ENCODE results near the gene CRYBG3.

Gene CRYBG3

DNA sequence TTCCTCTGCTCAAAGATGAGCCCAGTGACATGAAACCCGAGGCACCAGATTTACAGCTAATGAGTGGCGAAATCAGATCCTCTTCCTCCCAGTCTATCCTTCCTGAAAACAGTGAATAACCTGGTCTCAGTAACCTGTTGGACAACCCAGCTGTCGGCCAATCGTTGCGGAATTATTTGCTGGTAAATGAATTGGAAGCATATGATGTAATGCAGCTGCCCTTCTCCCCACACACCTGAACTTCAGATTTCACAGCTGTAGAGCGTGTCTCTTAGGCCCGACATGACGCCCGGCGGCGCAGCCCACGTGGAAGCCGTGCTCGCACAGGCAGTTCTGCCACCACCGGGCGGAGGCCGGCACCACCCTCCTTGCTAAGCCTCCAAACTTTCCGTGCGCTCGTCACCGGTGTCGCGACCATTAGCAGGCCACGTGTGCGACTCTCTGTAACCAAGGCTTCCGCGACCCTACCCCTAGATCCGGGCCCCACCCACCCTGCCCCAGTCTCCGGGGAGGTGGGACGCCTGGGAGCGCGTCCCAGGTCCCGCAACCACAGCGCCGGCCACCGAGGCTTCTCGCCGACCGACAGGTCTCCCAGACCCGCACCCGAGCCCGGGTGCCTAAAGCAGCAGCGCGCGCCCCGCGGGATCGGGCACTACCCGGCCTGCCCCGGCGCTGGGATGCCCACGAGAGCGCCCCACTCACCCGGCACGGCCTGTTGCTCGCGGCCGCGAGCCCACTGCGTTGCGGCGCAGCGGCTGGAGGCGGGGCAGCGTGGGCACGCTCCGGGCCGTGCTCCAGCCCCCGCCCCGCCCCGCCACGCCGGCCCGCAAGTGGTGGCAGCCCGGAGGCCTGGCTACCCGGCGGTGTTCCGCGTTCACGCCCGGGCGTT is 150.1 kb downstream of the CRYBG3 start, which contains the start of gene RIOX2:
TSS of gene RIOX2 (minus strand) at position 753 of the 889 bp plus-strand sequence. CDS start 4,838 bp downstream, outside the sequence.
- peak; percentile 70 for DNase-seq (ENCODE audit: low read depth, low spot score)

DNA sequence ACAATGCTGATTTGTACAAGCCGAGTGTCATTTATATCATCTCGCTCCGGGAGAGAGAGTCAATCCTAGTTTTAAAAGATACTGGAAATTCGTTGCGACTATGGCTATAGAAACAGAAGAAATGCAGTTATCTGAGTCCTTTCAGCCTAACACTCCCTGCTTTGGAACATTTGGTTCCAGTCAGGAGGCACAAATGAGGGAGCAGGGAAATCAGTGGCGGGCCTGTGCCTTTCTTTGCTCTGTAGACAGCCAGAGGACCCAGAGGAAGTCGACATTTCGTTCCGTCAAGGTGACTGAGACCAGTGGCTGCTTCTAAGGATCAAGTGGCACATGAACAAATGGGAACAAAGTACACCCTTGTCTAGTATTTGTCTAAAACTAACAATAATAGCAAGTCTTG is 151.2 kb downstream of the CRYBG3 start:
- no peak for DNase-seq (ENCODE audit: low read depth, low spot score)

DNA sequence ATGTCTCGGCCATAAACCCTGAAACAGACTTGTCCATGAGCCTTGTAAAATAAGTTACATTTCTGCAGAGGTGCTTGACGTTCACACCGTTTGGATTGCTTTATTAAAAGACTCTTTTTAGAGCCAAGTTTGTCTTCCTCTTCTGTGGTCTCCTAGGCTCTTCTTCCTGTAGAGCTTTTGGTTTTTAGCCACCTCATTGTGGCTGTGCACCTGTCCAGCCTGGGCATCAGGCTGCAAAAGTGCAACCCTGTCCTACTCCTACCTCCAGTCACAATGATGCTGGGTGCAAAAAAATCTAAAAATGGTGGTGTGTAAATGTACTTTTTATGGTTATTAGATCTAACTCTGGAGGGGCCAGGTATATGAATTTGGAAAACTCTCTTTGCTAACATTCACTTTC is 153.2 kb downstream of the CRYBG3 start:
- no peak for DNase-seq (ENCODE audit: low read depth, low spot score)

DNA sequence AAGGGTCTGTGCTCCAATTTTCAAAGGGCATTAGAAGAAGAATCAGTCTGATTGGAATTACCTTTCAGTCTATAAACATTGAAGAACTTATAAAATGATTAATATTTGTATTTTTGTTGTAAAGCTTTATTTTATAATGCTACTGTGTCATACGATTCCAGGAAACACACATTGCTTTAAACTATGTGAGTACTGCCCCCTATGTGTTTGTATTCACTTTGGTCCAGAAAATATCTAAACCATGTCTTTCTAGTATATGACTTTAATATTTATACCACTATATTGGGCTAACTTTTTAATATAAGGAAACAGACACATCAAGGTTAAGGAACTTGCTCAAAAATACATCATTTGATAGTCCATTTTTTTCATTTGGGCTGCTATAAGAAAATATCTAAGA is 153.7 kb downstream of the CRYBG3 start:
- no peak for DNase-seq (ENCODE audit: low read depth, low spot score)

DNA sequence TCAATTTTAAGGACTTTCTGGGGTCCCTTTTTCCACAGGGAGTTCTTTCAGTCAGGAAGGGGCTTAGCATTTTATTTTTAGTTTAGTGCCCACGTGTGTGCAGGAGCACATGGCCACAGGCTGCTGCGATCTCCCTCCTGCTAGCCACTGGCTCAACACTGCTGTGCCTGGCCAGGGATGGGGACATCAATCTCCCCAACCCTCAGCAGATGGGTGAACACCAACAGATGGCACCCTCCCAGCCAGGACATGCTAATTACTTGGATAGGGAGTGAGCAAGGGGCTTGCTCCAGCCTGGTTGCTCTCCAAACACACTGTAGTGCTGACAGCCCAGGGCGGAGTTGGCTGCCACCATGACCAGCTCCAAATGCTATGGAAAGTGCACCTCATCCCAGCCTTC is 157.8 kb downstream of the CRYBG3 start:
- peak; percentile 49 for DNase-seq (ENCODE audit: low read depth, low spot score)

DNA sequence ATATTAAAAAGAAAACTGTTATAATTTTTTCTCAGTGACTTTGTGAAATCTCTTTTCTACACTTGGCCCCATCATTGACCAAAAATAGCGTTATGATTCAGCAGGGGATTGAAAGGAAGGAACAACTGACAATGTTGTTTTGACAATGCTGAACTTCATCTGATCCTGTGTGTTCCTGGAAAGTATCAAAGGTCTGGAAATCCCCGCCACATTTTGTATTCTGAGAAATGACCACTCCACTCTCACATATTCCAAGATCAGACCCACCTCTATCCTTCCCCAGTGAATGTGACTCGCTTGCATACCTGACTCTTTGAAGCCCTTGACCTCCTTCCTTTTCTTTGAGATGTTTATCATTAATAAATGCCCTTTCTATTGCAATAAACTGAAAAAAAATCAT is 160.1 kb downstream of the CRYBG3 start:
- DNase-seq (ENCODE audit: low read depth, low spot score): no peak

DNA sequence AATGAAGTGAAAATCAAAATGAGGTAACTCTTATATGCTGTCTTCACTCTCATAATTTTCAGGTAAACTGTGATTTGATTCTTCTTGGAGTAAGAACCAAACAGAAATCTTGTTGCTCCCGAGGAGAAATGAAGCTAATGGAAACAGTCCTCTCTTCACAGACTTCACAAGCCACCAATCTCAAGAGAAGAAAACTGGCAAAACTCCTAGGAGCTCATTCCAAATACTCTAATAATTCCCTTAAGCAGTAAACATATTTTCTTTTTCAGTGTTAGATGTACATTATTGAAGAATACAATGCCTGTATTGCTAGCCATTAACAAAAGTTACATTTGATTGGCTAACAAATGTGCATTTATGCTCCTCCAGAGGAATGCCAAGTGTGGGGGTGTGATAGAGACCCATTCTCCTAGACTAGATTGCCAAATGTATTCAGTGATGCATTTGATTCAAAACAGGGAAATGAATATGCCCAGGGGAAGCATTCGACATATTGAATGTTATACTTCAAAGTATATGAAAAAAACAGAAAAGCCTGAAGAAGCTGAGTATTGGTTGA is 162.2 kb downstream of the CRYBG3 start:
- DNase-seq (ENCODE audit: low read depth, low spot score): no peak

DNA sequence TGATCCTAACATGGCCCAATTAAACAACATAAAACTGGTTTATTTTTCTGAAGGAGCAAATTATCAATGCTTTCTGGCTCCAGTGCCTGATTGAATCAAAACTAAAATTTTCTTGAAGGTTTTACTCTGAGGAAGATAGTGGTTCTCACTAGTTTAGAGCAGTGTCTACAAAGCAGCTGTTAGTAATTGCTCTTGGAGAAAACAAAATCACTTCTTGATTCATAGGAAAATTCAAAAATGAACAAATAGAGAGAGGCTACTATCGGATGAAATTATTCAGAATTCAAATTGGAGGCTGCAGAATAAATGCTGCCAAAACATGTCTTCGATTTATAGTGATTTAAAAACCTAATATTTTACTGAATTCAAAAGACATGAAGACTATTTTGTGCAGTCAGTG is 165.5 kb downstream of the CRYBG3 start:
- no peak for DNase-seq (ENCODE audit: low read depth, low spot score)

DNA sequence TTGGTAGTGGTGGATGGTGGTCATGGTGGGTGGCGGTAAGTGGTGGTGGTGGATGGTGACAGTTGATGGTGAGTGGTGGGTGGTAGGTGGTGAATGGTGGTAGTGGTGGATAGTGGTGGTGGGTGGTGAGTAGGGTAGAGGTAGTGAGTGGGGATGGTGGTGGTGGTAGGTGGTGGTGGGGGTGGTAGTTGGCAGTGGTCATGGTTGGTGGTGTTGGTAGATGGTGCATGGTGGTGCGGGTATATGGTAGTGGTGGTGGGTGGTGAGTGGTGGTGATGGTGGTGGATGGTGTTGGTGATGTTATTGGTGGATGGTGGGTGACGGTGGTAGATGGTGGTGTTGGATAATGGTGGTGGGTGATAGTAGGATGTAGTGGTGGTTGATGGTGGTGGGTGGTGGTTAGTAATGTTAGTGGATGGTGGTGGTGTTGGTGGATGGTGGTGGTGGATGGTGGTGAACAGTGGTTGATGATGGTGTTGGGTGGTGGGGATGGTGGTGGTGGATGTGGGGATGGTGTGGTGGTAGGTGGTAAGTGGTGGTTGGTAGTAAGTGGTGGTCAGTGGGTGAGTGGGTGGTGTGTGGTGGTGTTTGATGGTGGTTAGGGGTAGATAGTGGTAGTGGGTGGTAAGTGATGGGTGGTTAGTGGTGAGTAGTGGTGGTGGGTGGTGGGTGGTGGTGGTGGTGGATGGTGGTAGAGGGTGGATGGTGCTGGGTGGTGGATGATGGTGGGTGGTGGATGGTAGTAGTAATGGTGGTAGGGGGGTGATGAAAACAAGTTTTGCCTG is 167.2 kb downstream of the CRYBG3 start:
- DNase-seq (ENCODE audit: low read depth, low spot score): no peak

DNA sequence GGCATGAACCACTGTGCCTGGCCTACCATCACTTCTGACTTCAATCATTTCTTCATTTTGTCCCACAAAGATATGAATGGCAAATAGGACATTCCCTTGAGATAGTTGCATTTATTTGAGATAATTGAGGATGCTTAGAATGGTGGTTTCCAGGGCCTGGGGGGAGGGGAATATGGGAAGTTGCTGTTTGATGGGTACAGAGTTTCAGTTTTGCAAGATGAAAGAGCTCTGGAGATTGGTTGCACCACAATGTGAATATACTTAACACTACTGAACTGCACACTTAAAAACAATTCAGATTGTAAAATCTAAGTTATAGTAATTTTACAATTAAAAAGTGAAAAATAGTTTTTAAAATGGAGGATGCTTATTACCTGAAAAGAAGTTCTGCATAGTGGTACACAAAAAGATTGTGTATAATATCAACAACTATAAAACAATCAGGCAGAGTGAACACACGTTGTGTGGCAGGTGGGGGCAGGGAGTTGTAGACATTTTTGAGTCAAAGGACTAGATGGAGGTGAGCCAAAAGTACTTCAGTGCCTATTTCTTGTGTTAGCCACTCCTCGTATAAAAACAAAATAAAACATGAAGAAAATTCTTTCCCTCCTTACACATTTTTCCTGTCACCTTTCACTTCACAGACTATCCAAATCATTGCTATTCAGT is 168.9 kb downstream of the CRYBG3 start:
- no peak for DNase-seq (ENCODE audit: low read depth, low spot score)

DNA sequence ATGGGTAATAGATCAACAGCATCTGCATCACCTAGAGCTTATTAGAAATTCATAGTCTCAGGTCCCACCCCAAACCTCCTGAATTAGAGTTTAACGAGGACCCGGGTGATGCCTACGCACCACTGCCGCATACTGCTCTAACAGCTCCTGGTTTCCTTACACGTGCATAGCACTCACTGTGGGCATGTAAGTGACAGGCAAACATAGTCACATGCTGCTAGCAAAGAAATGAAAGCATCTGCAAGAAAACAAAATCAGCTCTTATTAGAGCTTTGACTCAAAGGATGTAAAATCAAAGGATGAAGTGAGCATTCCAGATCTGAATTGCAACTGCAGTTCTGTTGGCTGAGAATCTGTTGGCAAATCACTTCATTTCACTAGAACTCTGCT is 169.5 kb downstream of the CRYBG3 start:
- DNase-seq (ENCODE audit: low read depth, low spot score): no peak

DNA sequence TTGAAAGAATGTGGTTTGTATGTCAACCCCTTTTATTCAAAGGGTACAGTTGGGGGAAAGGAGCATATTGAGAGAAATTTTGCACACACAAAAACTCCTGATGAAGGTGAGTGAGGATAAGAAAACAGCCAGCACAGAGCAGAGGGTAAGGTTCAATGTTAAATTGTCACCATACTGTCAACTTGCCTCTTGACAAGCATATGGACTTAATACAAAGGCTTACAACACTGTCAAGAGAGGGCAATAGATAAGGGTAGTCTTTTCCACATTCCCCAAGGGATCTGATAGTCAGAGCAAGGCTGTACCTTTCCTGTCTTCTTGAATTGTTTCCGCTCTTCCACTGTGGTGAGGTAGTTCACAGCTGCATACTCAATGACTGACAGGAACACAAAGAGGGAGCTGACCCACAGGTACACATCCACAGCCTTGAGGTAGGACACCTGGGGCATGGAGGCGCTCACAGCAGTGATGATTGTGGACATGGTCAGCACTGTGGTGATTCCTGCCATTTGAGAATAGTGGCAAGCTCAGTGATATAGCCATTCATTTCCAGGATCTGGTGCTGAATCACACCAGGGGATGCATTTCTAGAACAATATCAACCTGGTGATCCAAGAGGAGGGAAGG is 170.8 kb downstream of the CRYBG3 start:
- DNase-seq (ENCODE audit: low read depth, low spot score): no peak

DNA sequence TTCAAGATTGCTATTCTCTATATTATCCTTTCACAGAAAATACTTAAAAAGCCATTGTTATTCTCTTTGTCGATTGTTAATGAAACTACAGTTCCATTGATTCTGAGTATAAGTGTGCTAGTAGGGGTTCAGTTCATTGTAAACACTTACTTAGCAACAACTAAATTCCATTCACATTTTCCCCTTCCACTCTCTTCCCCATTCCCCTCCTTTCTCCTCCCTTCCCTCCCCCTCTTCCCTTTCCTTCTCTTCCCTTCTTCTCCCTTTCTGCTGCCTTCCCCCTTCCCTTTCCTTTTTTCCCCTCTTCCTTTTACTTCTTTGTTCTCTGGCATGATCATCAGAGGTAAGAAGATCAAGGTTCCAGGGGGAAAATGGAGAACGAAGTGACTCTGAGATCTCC is 171.7 kb downstream of the CRYBG3 start:
- no peak for DNase-seq (ENCODE audit: low read depth, low spot score)

DNA sequence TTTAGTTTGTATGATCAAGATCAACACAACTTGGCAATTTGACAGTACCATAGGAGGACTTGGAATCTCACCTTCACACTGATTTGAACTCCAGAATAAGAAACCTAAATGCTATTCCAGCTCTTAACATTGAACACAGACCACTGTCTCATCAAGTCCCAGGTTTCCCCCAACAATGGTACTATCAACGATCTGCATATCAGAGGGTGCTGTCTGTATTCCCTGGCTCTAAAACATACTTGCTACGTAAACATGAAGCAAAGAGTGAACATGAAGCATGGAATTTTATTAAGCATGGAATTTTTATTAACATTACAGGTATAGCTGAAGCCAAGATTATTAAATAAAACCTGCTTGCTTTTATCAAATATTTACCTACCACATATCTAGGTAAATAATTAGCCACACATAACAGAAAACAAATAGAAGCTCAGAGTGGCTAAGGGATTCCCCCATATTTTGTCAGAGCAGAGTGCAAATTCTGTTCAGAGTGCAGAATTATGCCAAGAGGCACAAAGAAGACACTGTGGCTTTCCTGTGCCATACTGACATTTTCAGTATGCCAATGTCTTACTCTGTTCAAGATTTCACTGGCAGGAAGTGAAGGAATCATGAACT is 172.6 kb downstream of the CRYBG3 start:
- DNase-seq (ENCODE audit: low read depth, low spot score): no peak

All from ELF-1 (cell line).